GM18505 (cell line): ENCODE data around the gene NPAS1.

Experiments used
- ATAC-seq: cut with Tn5 transposase; IDR thresholded peaks from one replicate; pipeline ENCODE4 v1.9.1; 2021; ENCODE audit not compliant: unreplicated experiment
- POLR2A ChIP-seq: IDR thresholded peaks from 4 replicates; pipeline ENCODE4 v1.6.1; 2011; ENCODE audit warnings: borderline replicate concordance; ENCODE audit not compliant: insufficient read depth, insufficient read length; ENCODE audit errors: extremely low read depth

The NPAS1 gene

GRCh38 chr19:47020992-47021496, 1.4 kb downstream of the NPAS1 start:
- TF ChIP-seq POLR2A = no peak
- no peak for ATAC-seq

- TF ChIP-seq POLR2A = no peak
- no peak for ATAC-seq
These were observed 2.0 kb downstream of the NPAS1 start for GRCh38 chr19:47021536-47022139.

- TF ChIP-seq POLR2A = no peak
- ATAC-seq = no peak
These were observed 2.5 kb downstream of the NPAS1 start for GRCh38 chr19:47022140-47022536.

- TF ChIP-seq POLR2A = no peak
- ATAC-seq = no peak
These were observed 3.2 kb downstream of the NPAS1 start for GRCh38 chr19:47022541-47023447.

GRCh38 chr19:47023448-47023794, 3.8 kb downstream of the NPAS1 start:
- no peak for ATAC-seq
- TF ChIP-seq POLR2A = no peak

- TF ChIP-seq POLR2A = no peak
- ATAC-seq = no peak
These were observed 4.9 kb downstream of the NPAS1 start for GRCh38 chr19:47024502-47024901.

GRCh38 chr19:47026156-47026555, 6.5 kb downstream of the NPAS1 start:
- TF ChIP-seq POLR2A = no peak
- ATAC-seq = no peak

GRCh38 chr19:47026889-47027288, 7.3 kb downstream of the NPAS1 start:
- no peak for TF ChIP-seq POLR2A
- ATAC-seq = no peak

- no peak for ATAC-seq
- TF ChIP-seq POLR2A = no peak
These were observed 8.0 kb downstream of the NPAS1 start for GRCh38 chr19:47027586-47028088.

- no peak for TF ChIP-seq POLR2A
- no peak for ATAC-seq
These were observed 8.6 kb downstream of the NPAS1 start for GRCh38 chr19:47028195-47028601.

- no peak for ATAC-seq
- TF ChIP-seq POLR2A = no peak
These were observed 12.7 kb downstream of the NPAS1 start for GRCh38 chr19:47032171-47032811.

GRCh38 chr19:47035127-47036096, 15.8 kb downstream of the NPAS1 start:
- peak; percentile 20 for TF ChIP-seq POLR2A
- ATAC-seq = peak; percentile 79
